ENCODE results near the gene CES2. TPM values are rescaled to one million over a fixed set of nuclear protein-coding genes. Genes with fewer than 3 reads are reported as not detected.

The CES2 gene
- total and polyA plus RNA-seq, 10 of the 15 experiments (the other 5 are each of a cell fraction or from before 2014, with no cell fraction given) = 1.6 to 33.7 (median 21.0) TPM

DNA sequence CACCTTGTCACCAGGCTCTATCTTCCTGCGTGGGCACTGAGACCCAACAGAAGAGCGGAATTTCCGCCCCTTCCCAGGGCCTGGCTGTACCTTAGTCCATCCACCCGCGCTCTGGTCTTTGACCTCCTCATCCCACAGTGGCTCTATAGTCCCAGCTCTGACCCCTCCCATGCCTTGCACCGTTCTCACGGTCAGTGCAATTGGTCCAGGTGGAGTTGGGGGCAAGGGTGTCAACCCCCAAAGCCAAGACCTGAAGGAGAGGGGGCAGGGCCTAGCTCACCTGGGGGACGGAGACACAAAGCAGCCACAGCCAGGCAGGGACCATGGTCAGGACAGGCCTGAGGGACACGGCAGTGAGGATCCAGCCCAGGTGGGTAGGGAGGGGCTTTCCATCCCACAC is 17.6 kb upstream of the CES2 start:
- ChIA-PET SMC1A (ENCODE audit: uncharacterized antibody, unreplicated experiment) (interaction anchor here (0.9 to 1.7 kb wide), 2 partner anchors 11 to 20 kb away, joined by 3 read pairs; no protein-coding TSS in a partner anchor), CTCF (interaction anchor here (1.4 to 1.6 kb wide), 2 partner anchors 11 to 23 kb away, joined by 4 to 5 read pairs; no protein-coding TSS in a partner anchor), POLR2A (no interaction called here), RAD21 (ENCODE audit: unreplicated experiment) (interaction anchor here (0.8 kb wide), 1 partner anchor 22 kb away, joined by 3 read pairs; no protein-coding TSS in a partner anchor)
- Histone ChIP-seq H3K9me3 (replicated peaks; ENCODE audit: control insufficient read depth, insufficient read depth, low read length) (no peaks in the 10 kb centered on the region), H2AFZ (ENCODE audit: control insufficient read depth, low read depth, low read length) (no peak overlapping the region), H3K79me2 (ENCODE audit: control insufficient read depth, insufficient read depth, low read length) (no peaks in the 10 kb centered on the region), H3K4me3 (no peak overlapping the region), H3K4me2 (ENCODE audit: control insufficient read depth, insufficient read depth) (no peak overlapping the region), H4K20me1 (ENCODE audit: control insufficient read depth, insufficient read depth) (no peaks in the 10 kb centered on the region), H3K9ac (ENCODE audit: control insufficient read depth, insufficient read depth, low read length) (no peak overlapping the region), H3K27me3 (replicated peaks in 1 of 2; ENCODE audit: control insufficient read depth in 2 of 2, insufficient read depth in 2 of 2, low read length in 1 of 2) (peaks cover 0 to 3% of the 10 kb centered on the region in 2 experiments; a peak in 1 of 4 replicates), H3K36me3 (ENCODE audit: control insufficient read depth in 2 of 2, insufficient read depth in 2 of 2, low read length in 1 of 2) (no peaks in the 10 kb centered on the region), H3K27ac (ENCODE audit: control insufficient read depth, insufficient read depth) (no peak overlapping the region), H3K4me1 (ENCODE audit: control insufficient read depth, insufficient read depth, low read length) (no peaks in the 10 kb centered on the region)
- DNase-seq (ENCODE audit: low read depth, low spot score) = no peak
- no peak for ATAC-seq
- BruUV-seq (replicated peaks) = no TSS peak
- 15% methylated on average over 9 of the region's 9 CpGs for WGBS (ENCODE audit: insufficient coverage, insufficient replicate concordance, low lambda C conversion rate, missing lambda C conversion rate)
- FAIRE-seq = no peak
- TF ChIP-seq ASH2L (IDR thresholded peaks at IDR 0.05; ENCODE audit: borderline replicate concordance, low read depth) (no peak), STAT1 (conservative IDR thresholded peaks at IDR 0.05) (no peak)
- TF ChIP-seq, protein P1, sequence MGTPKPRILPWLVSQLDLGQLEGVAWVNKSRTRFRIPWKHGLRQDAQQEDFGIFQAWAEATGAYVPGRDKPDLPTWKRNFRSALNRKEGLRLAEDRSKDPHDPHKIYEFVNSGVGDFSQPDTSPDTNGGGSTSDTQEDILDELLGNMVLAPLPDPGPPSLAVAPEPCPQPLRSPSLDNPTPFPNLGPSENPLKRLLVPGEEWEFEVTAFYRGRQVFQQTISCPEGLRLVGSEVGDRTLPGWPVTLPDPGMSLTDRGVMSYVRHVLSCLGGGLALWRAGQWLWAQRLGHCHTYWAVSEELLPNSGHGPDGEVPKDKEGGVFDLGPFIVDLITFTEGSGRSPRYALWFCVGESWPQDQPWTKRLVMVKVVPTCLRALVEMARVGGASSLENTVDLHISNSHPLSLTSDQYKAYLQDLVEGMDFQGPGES (IDR thresholded peaks at IDR 0.05) = no peak
- in situ Hi-C loops (cut with MboI) (no loop called here), intact Hi-C loops (cut with micrococcal nuclease; ENCODE audit: unreplicated experiment) (no loop called here)

DNA sequence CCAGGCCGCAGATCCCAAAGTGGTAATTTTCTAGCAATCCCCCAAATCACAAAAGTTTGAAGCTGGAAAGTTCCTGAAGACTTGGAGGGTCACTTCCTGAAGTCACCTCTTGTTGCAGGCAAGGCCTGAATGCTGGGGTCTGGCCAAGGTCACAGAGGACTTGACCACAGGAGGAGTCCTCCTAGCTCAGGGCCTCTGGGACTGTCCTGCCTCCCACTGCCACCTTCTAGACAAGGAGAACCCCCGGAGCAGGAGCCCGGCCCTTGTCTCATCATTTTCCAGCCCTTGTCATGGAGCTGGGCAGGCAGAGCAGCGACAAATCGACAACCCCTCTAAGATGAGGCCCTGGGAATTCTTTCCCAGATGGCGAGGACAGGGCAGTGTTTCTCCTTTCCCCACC is 17.0 kb upstream of the CES2 start:
- FAIRE-seq = no peak
- Histone ChIP-seq H3K9ac (ENCODE audit: control insufficient read depth, insufficient read depth, low read length) (no peak overlapping the region), H3K79me2 (ENCODE audit: control insufficient read depth, insufficient read depth, low read length) (no peaks in the 10 kb centered on the region), H3K27me3 (replicated peaks in 1 of 2; ENCODE audit: control insufficient read depth in 2 of 2, insufficient read depth in 2 of 2, low read length in 1 of 2) (peaks cover 0 to 3% of the 10 kb centered on the region in 2 experiments; a peak in 1 of 4 replicates), H3K9me3 (replicated peaks; ENCODE audit: control insufficient read depth, insufficient read depth, low read length) (no peaks in the 10 kb centered on the region), H3K4me3 (no peak overlapping the region), H3K4me1 (ENCODE audit: control insufficient read depth, insufficient read depth, low read length) (no peaks in the 10 kb centered on the region), H2AFZ (ENCODE audit: control insufficient read depth, low read depth, low read length) (no peak overlapping the region), H4K20me1 (ENCODE audit: control insufficient read depth, insufficient read depth) (no peaks in the 10 kb centered on the region), H3K36me3 (ENCODE audit: control insufficient read depth in 2 of 2, insufficient read depth in 2 of 2, low read length in 1 of 2) (no peaks in the 10 kb centered on the region), H3K4me2 (ENCODE audit: control insufficient read depth, insufficient read depth) (no peak overlapping the region), H3K27ac (ENCODE audit: control insufficient read depth, insufficient read depth) (no peak overlapping the region)
- intact Hi-C loops (cut with micrococcal nuclease; ENCODE audit: unreplicated experiment) = no loop called here
- no peak for ATAC-seq
- ChIA-PET RAD21 (ENCODE audit: unreplicated experiment) (interaction anchor here (0.8 to 1.1 kb wide), 2 partner anchors 10 to 23 kb away, joined by 3 to 4 read pairs; no protein-coding TSS in a partner anchor), POLR2A (interaction anchor here (0.8 kb wide), 1 partner anchor 13 kb away, joined by 3 read pairs; no protein-coding TSS in a partner anchor), CTCF (interaction anchor here (1.0 to 1.6 kb wide), 3 partner anchors 11 to 31 kb away, joined by 3 to 5 read pairs (median 4); no protein-coding TSS in a partner anchor), SMC1A (ENCODE audit: uncharacterized antibody, unreplicated experiment) (interaction anchor here (1.7 kb wide), 1 partner anchor 20 kb away, joined by 3 read pairs; no protein-coding TSS in a partner anchor)
- TF ChIP-seq JUND (IDR thresholded peaks at IDR 0.05; ENCODE audit: low read depth, low read length) = no peak
- no peak for TF ChIP-seq CHD1 (IDR thresholded peaks at IDR 0.05; ENCODE audit: low read depth, low read length)
- no peak for TF ChIP-seq STAT1 (conservative IDR thresholded peaks at IDR 0.05)
- no peak for DNase-seq (ENCODE audit: low read depth, low spot score)
- no TSS peak for BruUV-seq (replicated peaks)
- WGBS (ENCODE audit: insufficient coverage, insufficient replicate concordance, low lambda C conversion rate, missing lambda C conversion rate) = 45% methylated on average over 5 of the region's 6 CpGs
- in situ Hi-C loops (cut with MboI) = no loop called here
